ENCODE measurements around the gene PLXNA2. TPM values are rescaled to one million over a fixed set of nuclear protein-coding genes. Genes with fewer than 3 reads are reported as not detected.

Gene PLXNA2
- total and polyA plus RNA-seq, 2 of the 4 experiments (the other 2 are of a cell fraction): 0.72 to 1.1 TPM

DNA sequence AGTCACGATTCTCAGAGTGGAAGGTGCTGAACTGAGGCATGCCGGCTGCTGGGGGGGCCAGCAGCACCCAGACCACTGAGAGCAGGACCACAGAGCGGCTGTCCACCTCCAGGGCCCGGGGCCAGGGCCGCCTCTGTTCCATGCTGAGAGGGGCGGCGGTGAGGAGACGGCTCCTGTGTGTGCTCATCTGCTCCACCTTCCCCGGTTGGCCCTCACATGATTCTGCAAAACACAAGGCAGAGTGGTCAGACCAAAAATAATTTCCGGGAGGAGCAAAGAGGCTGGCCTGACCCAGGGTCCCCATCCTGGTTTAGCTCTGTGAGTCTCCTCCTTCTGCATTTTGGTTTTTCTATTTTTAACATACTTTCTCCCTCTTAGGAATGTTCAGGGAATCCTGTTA, 26.4 kb downstream of the PLXNA2 start:
- Histone ChIP-seq H3K18ac (ENCODE audit: low read depth, low read length) (no peak overlapping the region), H3K27ac (ENCODE audit: insufficient read depth, low read length) (no peak overlapping the region), H3K23ac (ENCODE audit: low read depth, low read length) (no peak overlapping the region), H4K20me1 (ENCODE audit: insufficient read depth, low read length) (no peaks in the 10 kb centered on the region), H2BK120ac (ENCODE audit: low read depth, low read length) (peak overlapping the region; percentile 30; the same call in 1 of the 2 replicates), H2BK15ac (ENCODE audit: low read depth, low read length) (no peak overlapping the region), H2AK5ac (ENCODE audit: low read depth, low read length) (peak overlapping the region; percentile 20; the same call in 1 of the 2 replicates), H3K27me3 (ENCODE audit: control insufficient read depth, insufficient read depth, low read length) (no peaks in the 10 kb centered on the region), H3K4me3 (ENCODE audit: insufficient read depth, low read depth, low read length) (no peak overlapping the region), H2AK9ac (replicated peaks; ENCODE audit: low read depth, low read length, poor library complexity) (no peak overlapping the region), H3K4me2 (ENCODE audit: low read depth, low read length) (no peak overlapping the region), H3K9me3 (ENCODE audit: control insufficient read depth, insufficient read depth, low read length) (no peaks in the 10 kb centered on the region), H2BK5ac (ENCODE audit: low read depth, low read length, poor library complexity, severe bottlenecking) (no peak overlapping the region), H4K91ac (ENCODE audit: insufficient read depth, low read depth, low read length) (no peak overlapping the region), H3K56ac (ENCODE audit: extremely low read depth, insufficient read depth, low read length) (no peak overlapping the region), H3K9me1 (ENCODE audit: insufficient read depth, low read length) (peaks cover 44% of the 10 kb centered on the region), H2AFZ (replicated peaks; ENCODE audit: low read length, poor library complexity) (peak overlapping the region; percentile 36), H3K14ac (replicated peaks; ENCODE audit: low read depth, low read length) (no peak overlapping the region), H3K9ac (ENCODE audit: low read depth, low read length) (no peak overlapping the region), H3K79me1 (ENCODE audit: low read depth in 1 of 2, low read length in 2 of 2) (peaks cover 0 to 56% of the 10 kb centered on the region in 2 experiments; a peak in 3 of 4 replicates), H3K36me3 (ENCODE audit: control insufficient read depth, insufficient read depth, low read length) (no peaks in the 10 kb centered on the region), H4K8ac (ENCODE audit: low read depth in 2 of 2, low read length in 2 of 2) (no peak overlapping the region), H4K5ac (ENCODE audit: low read depth, low read length) (no peak overlapping the region), H2BK20ac (ENCODE audit: low read depth, low read length) (no peak overlapping the region), H3K4me1 (ENCODE audit: control insufficient read depth, insufficient read depth, low read length) (peaks cover 29% of the 10 kb centered on the region), H3K4ac (ENCODE audit: low read depth, low read length) (no peak overlapping the region)
- ChIA-PET POLR2A (ENCODE audit: unreplicated experiment) (interaction anchor here (0.5 kb wide), 1 partner anchor 32 kb away, joined by 6 read pairs; no protein-coding TSS in a partner anchor), CTCF (interaction anchor here (0.6 to 0.8 kb wide), 2 partner anchors 88 to 196 kb away, joined by 3 to 5 read pairs; no protein-coding TSS in a partner anchor)
- ATAC-seq (ENCODE audit: low read depth) (no peak), DNase-seq (no peak)
- WGBS, 2 experiments (ENCODE audit: extremely low coverage in 2 of 2, insufficient read length in 1 of 2): 100% methylated on average over 1 of the region's 10 CpGs; no CpG with 5 or more reads in 1 of the 2 experiments
- BruUV-seq (replicated peaks): no TSS peak
- dilution Hi-C loops (cut with HindIII; ENCODE audit: low sequenced_read_pairs, unreplicated experiment) (no loop called here), intact Hi-C loops (cut with micrococcal nuclease) (loop anchor here (2.0 kb wide), 1 partner anchor 15 kb away; no protein-coding TSS in a partner anchor), in situ Hi-C loops (cut with MboI; ENCODE audit: low sequenced_read_pairs) (no loop called here)
- TF ChIP-seq, protein P1, sequence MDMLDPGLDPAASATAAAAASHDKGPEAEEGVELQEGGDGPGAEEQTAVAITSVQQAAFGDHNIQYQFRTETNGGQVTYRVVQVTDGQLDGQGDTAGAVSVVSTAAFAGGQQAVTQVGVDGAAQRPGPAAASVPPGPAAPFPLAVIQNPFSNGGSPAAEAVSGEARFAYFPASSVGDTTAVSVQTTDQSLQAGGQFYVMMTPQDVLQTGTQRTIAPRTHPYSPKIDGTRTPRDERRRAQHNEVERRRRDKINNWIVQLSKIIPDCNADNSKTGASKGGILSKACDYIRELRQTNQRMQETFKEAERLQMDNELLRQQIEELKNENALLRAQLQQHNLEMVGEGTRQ (IDR thresholded peaks at IDR 0.05; ENCODE audit: low read depth, low read length): no peak
- TF ChIP-seq POLR2A (IDR thresholded peaks at IDR 0.05; ENCODE audit: low read depth, low read length) (no peak), SMC3 (IDR thresholded peaks at IDR 0.05; ENCODE audit: low read depth, low read length) (no peak), BHLHE40 (IDR thresholded peaks at IDR 0.05; ENCODE audit: low read depth, low read length) (no peak), MXI1 (IDR thresholded peaks at IDR 0.05; ENCODE audit: borderline replicate concordance, low read depth, low read length) (no peak), CEBPB (IDR thresholded peaks at IDR 0.05; ENCODE audit: low read depth, low read length) (no peak), MAFK (IDR thresholded peaks at IDR 0.05; ENCODE audit: low read depth, low read length) (no peak), RAD21 (IDR thresholded peaks at IDR 0.05; ENCODE audit: low read length) (no peak), MAZ (IDR thresholded peaks at IDR 0.05; ENCODE audit: borderline replicate concordance, low read depth, low read length) (no peak)
- TF ChIP-seq, protein P2, sequence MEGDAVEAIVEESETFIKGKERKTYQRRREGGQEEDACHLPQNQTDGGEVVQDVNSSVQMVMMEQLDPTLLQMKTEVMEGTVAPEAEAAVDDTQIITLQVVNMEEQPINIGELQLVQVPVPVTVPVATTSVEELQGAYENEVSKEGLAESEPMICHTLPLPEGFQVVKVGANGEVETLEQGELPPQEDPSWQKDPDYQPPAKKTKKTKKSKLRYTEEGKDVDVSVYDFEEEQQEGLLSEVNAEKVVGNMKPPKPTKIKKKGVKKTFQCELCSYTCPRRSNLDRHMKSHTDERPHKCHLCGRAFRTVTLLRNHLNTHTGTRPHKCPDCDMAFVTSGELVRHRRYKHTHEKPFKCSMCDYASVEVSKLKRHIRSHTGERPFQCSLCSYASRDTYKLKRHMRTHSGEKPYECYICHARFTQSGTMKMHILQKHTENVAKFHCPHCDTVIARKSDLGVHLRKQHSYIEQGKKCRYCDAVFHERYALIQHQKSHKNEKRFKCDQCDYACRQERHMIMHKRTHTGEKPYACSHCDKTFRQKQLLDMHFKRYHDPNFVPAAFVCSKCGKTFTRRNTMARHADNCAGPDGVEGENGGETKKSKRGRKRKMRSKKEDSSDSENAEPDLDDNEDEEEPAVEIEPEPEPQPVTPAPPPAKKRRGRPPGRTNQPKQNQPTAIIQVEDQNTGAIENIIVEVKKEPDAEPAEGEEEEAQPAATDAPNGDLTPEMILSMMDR (conservative IDR thresholded peaks at IDR 0.05; ENCODE audit: low read depth, low read length): no peak
- TF ChIP-seq, protein P3, sequence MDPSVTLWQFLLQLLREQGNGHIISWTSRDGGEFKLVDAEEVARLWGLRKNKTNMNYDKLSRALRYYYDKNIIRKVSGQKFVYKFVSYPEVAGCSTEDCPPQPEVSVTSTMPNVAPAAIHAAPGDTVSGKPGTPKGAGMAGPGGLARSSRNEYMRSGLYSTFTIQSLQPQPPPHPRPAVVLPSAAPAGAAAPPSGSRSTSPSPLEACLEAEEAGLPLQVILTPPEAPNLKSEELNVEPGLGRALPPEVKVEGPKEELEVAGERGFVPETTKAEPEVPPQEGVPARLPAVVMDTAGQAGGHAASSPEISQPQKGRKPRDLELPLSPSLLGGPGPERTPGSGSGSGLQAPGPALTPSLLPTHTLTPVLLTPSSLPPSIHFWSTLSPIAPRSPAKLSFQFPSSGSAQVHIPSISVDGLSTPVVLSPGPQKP (IDR thresholded peaks at IDR 0.05; ENCODE audit: borderline replicate concordance, low read depth, low read length): no peak
